OCI-LY7 (cell line): Measurements from ENCODE around the gene DNAH8. TPM values are rescaled to one million over a fixed set of nuclear protein-coding genes. Genes with fewer than 3 reads are reported as not detected.

Source experiments
- small RNA-seq: library from RNA; depleted of rRNA; stranded (forward); fragments of <200 nt; gene quantifications from one replicate; pipeline ENCODE3, GENCODE V24; 2014
- total RNA-seq, 2 experiments: library from RNA; depleted of rRNA in 1 of 2; stranded (reverse); fragments of >200 nt in 1 of 2; shearing (Covaris generic) in 1 of 2; gene quantifications; 2 replicates each; pipeline ENCODE4 v1.2.3, GENCODE V29; 2014 to 2022

The DNAH8 gene
- total RNA-seq, 2 experiments from 2014 or later = not detected

Small RNAs within 50 kb of the gene (small RNA-seq; reads per million reads assigned to genes)
- gene AL034345.1 (not detected), gene RF00393 (not detected)

Other genes starting within 250 kb of the DNAH8 start
- 3.6 and 5.9 TPM in 2 replicates for gene BTBD9, start 75.4 kb upstream of the DNAH8 start, total RNA-seq (2014; rRNA removed; shearing (Covaris generic))
- 7.3 and 10.8 TPM in 2 replicates for gene BTBD9, start 75.4 kb upstream of the DNAH8 start, total RNA-seq (2022)
- gene GLO1, start 12.2 kb upstream of the DNAH8 start, total RNA-seq (2014; rRNA removed; shearing (Covaris generic)) = 93.2 and 97.1 TPM in 2 replicates
- 87.6 and 92.2 TPM in 2 replicates for gene GLO1, start 12.2 kb upstream of the DNAH8 start, total RNA-seq (2022)